Neuronal stem cell (in vitro differentiated cells): ENCODE measurements around the gene SLC35D1.
"Not testable (repeated sequence)": the region's sequence is repeated elsewhere in the genome, so short reads cannot be mapped to it uniquely, and the experiment has no call there.

Experiments
- DNase-seq: peaks from one replicate; pipeline ENCODE4 v3.0.0-alpha.2; 2013; ENCODE audit warnings: low spot score
- H2AFZ ChIP-seq: one replicate; pipeline ENCODE4 v1.6.1; 2013; ENCODE audit warnings: mild to moderate bottlenecking, low read length, inconsistent platforms
- H2AK5ac ChIP-seq: 2 replicates; pipeline ENCODE4 v1.6.1; 2013; ENCODE audit warnings: low read depth, mild to moderate bottlenecking, inconsistent platforms, low read length, moderate library complexity, mixed read lengths
- H2BK120ac ChIP-seq: 2 replicates; pipeline ENCODE4 v1.6.1; 2013; ENCODE audit warnings: low read depth, mild to moderate bottlenecking, inconsistent platforms, low read length, moderate library complexity, mixed read lengths
- H2BK12ac ChIP-seq: one replicate; pipeline ENCODE4 v1.6.1; 2013; ENCODE audit warnings: low read length, inconsistent platforms
- H2BK15ac ChIP-seq: 2 replicates; pipeline ENCODE4 v1.6.1; 2013; ENCODE audit warnings: mild to moderate bottlenecking, low read length, inconsistent platforms, mixed read lengths
- H2BK5ac ChIP-seq: one replicate; pipeline ENCODE4 v1.6.1; 2013; ENCODE audit warnings: inconsistent platforms, mild to moderate bottlenecking, low read length, moderate library complexity
- H3K14ac ChIP-seq: one replicate; pipeline ENCODE4 v1.6.1; 2013; ENCODE audit warnings: low read length, inconsistent platforms
- H3K18ac ChIP-seq: 2 replicates; pipeline ENCODE4 v1.6.1; 2013; ENCODE audit warnings: low read length, inconsistent platforms
- H3K23ac ChIP-seq: 2 replicates; pipeline ENCODE4 v1.6.1; 2013; ENCODE audit warnings: low read depth, mild to moderate bottlenecking, mixed read lengths, low read length, inconsistent platforms; ENCODE audit not compliant: poor library complexity
- H3K27ac ChIP-seq: replicated peaks from 3 replicates; pipeline ENCODE4 v1.5.1; 2013; ENCODE audit warnings: low read length, inconsistent platforms
- H3K27me3 ChIP-seq, 3 experiments: 2 replicates each; pipeline ENCODE4 v1.6.1; 2013; ENCODE audit warnings: low read length in 3 of 3, mild to moderate bottlenecking in 2 of 3, inconsistent platforms in 1 of 3, low read depth in 1 of 3, mixed read lengths in 1 of 3, moderate library complexity in 1 of 3; ENCODE audit not compliant: control insufficient read depth in 3 of 3, insufficient read depth in 3 of 3
- H3K36me3 ChIP-seq, 2 donors: replicated peaks in 1 of 2; 2 replicates each; pipeline ENCODE4 v1.6.1; 2013; ENCODE audit warnings: low read length in 2 of 2; ENCODE audit not compliant: control insufficient read depth in 2 of 2, insufficient read depth in 2 of 2
- H3K4ac ChIP-seq: 2 replicates; pipeline ENCODE4 v1.6.1; 2013; ENCODE audit warnings: inconsistent platforms, mild to moderate bottlenecking, low read length, moderate library complexity
- H3K4me1 ChIP-seq, 2 donors: 1 replicate in 1 of 2; 2 replicates in 1 of 2; pipeline ENCODE4 v1.6.1; 2013; ENCODE audit warnings: low read length in 2 of 2, low read depth in 1 of 2; ENCODE audit not compliant: control insufficient read depth in 2 of 2, insufficient read depth in 1 of 2
- H3K4me2 ChIP-seq: one replicate; pipeline ENCODE4 v1.6.1; 2013; ENCODE audit warnings: mild to moderate bottlenecking, low read length, inconsistent platforms; ENCODE audit not compliant: insufficient read depth, poor library complexity, severe bottlenecking
- H3K4me3 ChIP-seq, 2 donors: 2 replicates each; pipeline ENCODE4 v1.5.1; 2013; ENCODE audit warnings: low read length in 2 of 2, mild to moderate bottlenecking in 2 of 2, inconsistent platforms in 1 of 2, moderate library complexity in 1 of 2
- H3K79me1 ChIP-seq: one replicate; pipeline ENCODE4 v1.6.1; 2013; ENCODE audit warnings: low read depth, mild to moderate bottlenecking, inconsistent platforms, low read length, moderate library complexity
- H3K9ac ChIP-seq: one replicate; pipeline ENCODE4 v1.6.1; 2013; ENCODE audit warnings: mild to moderate bottlenecking, low read depth, low read length, inconsistent platforms; ENCODE audit not compliant: poor library complexity
- H3K9me3 ChIP-seq, 2 donors: replicated peaks in 1 of 2; 2 replicates each; pipeline versions ENCODE3 to v1.6.1; 2013; ENCODE audit warnings: low read length in 2 of 2, mild to moderate bottlenecking in 2 of 2, inconsistent platforms in 1 of 2, low read depth in 1 of 2, mixed read lengths in 1 of 2, moderate library complexity in 1 of 2; ENCODE audit not compliant: control insufficient read depth in 2 of 2, insufficient read depth in 1 of 2
- H4K8ac ChIP-seq: one replicate; pipeline ENCODE4 v1.6.1; 2013; ENCODE audit warnings: low read depth, mild to moderate bottlenecking, inconsistent platforms, low read length, moderate library complexity
- H4K91ac ChIP-seq: one replicate; pipeline ENCODE4 v1.6.1; 2013; ENCODE audit warnings: low read length, low read depth, mild to moderate bottlenecking, inconsistent platforms; ENCODE audit not compliant: poor library complexity
- WGBS, 2 donors: extraction: QIAGEN DNeasy Blood & Tissue Kit; methylation state at CpG; one replicate each; pipeline ENCODE4 v1.1.7; 2013; ENCODE audit warnings: missing lambda C conversion rate in 2 of 2, mixed read lengths in 1 of 2; ENCODE audit not compliant: insufficient read length in 2 of 2, insufficient replicate concordance in 1 of 2; ENCODE audit errors: extremely low coverage in 2 of 2; 5-methylcytosine and 5-hydroxymethylcytosine counted together

SLC35D1 gene

GRCh38 chr1:67067655-67068054 is 13.7 kb upstream of the SLC35D1 start:
- not testable (repeated sequence) for H2BK15ac ChIP-seq, DNase-seq, H3K14ac ChIP-seq, H3K27me3 ChIP-seq, H3K36me3 ChIP-seq, H3K4me1 ChIP-seq, H2BK120ac ChIP-seq, H3K4me3 ChIP-seq, H2BK12ac ChIP-seq, H3K23ac ChIP-seq, H2AFZ ChIP-seq, H4K8ac ChIP-seq, H3K4me2 ChIP-seq, H3K27ac ChIP-seq, H2AK5ac ChIP-seq, H3K9ac ChIP-seq, H2BK5ac ChIP-seq, H3K4ac ChIP-seq, H3K18ac ChIP-seq, H3K79me1 ChIP-seq, H4K91ac ChIP-seq
- peaks cover 7 to 14% of the 10 kb centered on the region in 2 donors for H3K9me3 ChIP-seq
- WGBS, 2 donors = no CpG with 5 or more reads among the region's 3 CpGs

- Histone ChIP-seq H3K9me3 (peaks cover under 1% of the 10 kb centered on the region in 2 donors), H3K4ac (no peak overlapping the region), H3K4me3 (no peak overlapping the region), H2AFZ (no peak overlapping the region), H3K36me3 (no peaks in the 10 kb centered on the region), H4K91ac (no peak overlapping the region), H2BK5ac (no peak overlapping the region), H2BK120ac (no peak overlapping the region), H4K8ac (no peak overlapping the region), H3K27ac (no peak overlapping the region), H3K27me3 (no peaks in the 10 kb centered on the region), H3K79me1 (no peaks in the 10 kb centered on the region), H3K14ac (no peak overlapping the region), H3K18ac (no peak overlapping the region), H3K9ac (no peak overlapping the region), H3K4me2 (no peak overlapping the region), H2BK12ac (no peak overlapping the region), H3K4me1 (peaks cover 7 to 17% of the 10 kb centered on the region in 2 donors), H2AK5ac (no peak overlapping the region), H3K23ac (no peak overlapping the region), H2BK15ac (no peak overlapping the region)
- no peak for DNase-seq
- WGBS, 2 donors = no CpG with 5 or more reads among the region's 1 CpG
These were observed 8.5 kb upstream of the SLC35D1 start for GRCh38 chr1:67062412-67062811.

GRCh38 chr1:67061266-67061665 is 7.3 kb upstream of the SLC35D1 start:
- no peak overlapping the region for H3K4me2 ChIP-seq

GRCh38 chr1:67060811-67061218 is 6.9 kb upstream of the SLC35D1 start:
- no peak overlapping the region for H3K23ac ChIP-seq
- no peak overlapping the region for H2BK12ac ChIP-seq
- H3K18ac ChIP-seq = no peak overlapping the region
- no peaks in the 10 kb centered on the region for H3K9me3 ChIP-seq
- H3K4me1 ChIP-seq = peaks cover 7 to 17% of the 10 kb centered on the region in 2 donors
- no peaks in the 10 kb centered on the region for H3K36me3 ChIP-seq
- no peak overlapping the region for H2BK15ac ChIP-seq
- WGBS, 2 donors = no CpG with 5 or more reads among the region's 2 CpGs
- no peak overlapping the region for H3K4me3 ChIP-seq
- H3K9ac ChIP-seq = no peak overlapping the region
- H4K8ac ChIP-seq = no peak overlapping the region
- H3K79me1 ChIP-seq = no peaks in the 10 kb centered on the region
- H3K4me2 ChIP-seq = no peak overlapping the region
- no peak overlapping the region for H2BK5ac ChIP-seq
- H2BK120ac ChIP-seq = no peak overlapping the region
- H3K27ac ChIP-seq = no peak overlapping the region
- no peak overlapping the region for H4K91ac ChIP-seq
- no peak overlapping the region for H2AK5ac ChIP-seq
- no peaks in the 10 kb centered on the region for H3K27me3 ChIP-seq
- no peak overlapping the region for H2AFZ ChIP-seq
- no peak overlapping the region for H3K14ac ChIP-seq
- H3K4ac ChIP-seq = no peak overlapping the region
- DNase-seq = no peak

More at GRCh38 chr1:67061266-67061665, 7.3 kb upstream of the SLC35D1 start:
- no peak for DNase-seq
- no peak overlapping the region for H4K91ac ChIP-seq
- no peak overlapping the region for H3K9ac ChIP-seq
- no peak overlapping the region for H2AK5ac ChIP-seq
- H4K8ac ChIP-seq = no peak overlapping the region
- no peaks in the 10 kb centered on the region for H3K27me3 ChIP-seq
- H3K9me3 ChIP-seq = no peaks in the 10 kb centered on the region
- no CpG with 5 or more reads among the region's 2 CpGs for WGBS, 2 donors
- H2AFZ ChIP-seq = no peak overlapping the region
- no peak overlapping the region for H2BK120ac ChIP-seq
- no peak overlapping the region for H3K27ac ChIP-seq
- peaks cover 7 to 17% of the 10 kb centered on the region in 2 donors for H3K4me1 ChIP-seq
- no peak overlapping the region for H3K23ac ChIP-seq
- H3K18ac ChIP-seq = no peak overlapping the region
- H3K14ac ChIP-seq = no peak overlapping the region
- no peak overlapping the region for H2BK5ac ChIP-seq
- no peak overlapping the region for H2BK12ac ChIP-seq
- no peak overlapping the region for H3K4ac ChIP-seq
- H3K79me1 ChIP-seq = no peaks in the 10 kb centered on the region
- H3K4me3 ChIP-seq = no peak overlapping the region
- no peak overlapping the region for H2BK15ac ChIP-seq
- H3K36me3 ChIP-seq = no peaks in the 10 kb centered on the region
